Left ventricle myocardium inferior (tissue), 1 donor: ENCODE results near the gene MYO5C. TPM values are rescaled to one million over a fixed set of nuclear protein-coding genes. Genes with fewer than 3 reads are reported as not detected.

Experiments used
- DNase-seq: peaks from one replicate; pipeline ENCODE4 v3.0.0-alpha.2; 2020
- H3K27ac ChIP-seq: fragments of 200-600 bp; replicated peaks from 2 replicates; pipeline ENCODE4 v1.8.0; 2021
- H3K27me3 ChIP-seq: fragments of 200-600 bp; 2 replicates; pipeline ENCODE4 v1.8.0; 2021; ENCODE audit warnings: low read depth
- H3K36me3 ChIP-seq: fragments of 200-600 bp; 2 replicates; pipeline ENCODE4 v1.8.0; 2021
- H3K4me1 ChIP-seq: fragments of 200-600 bp; 2 replicates; pipeline ENCODE4 v1.8.0; 2021
- H3K4me3 ChIP-seq: fragments of 200-600 bp; 2 replicates; pipeline ENCODE4 v1.8.0; 2021; ENCODE audit warnings: mild to moderate bottlenecking, moderate library complexity
- H3K9me3 ChIP-seq: fragments of 200-600 bp; replicated peaks from 2 replicates; pipeline ENCODE4 v1.8.0; 2021
- CTCF ChIP-seq: fragments of 200-600 bp; IDR thresholded peaks from 2 replicates; pipeline ENCODE4 v1.8.0; 2021; ENCODE audit warnings: antibody characterized with exemption, mild to moderate bottlenecking, borderline replicate concordance
- intact Hi-C: fragments of 100-400 bp; cut with micrococcal nuclease; formaldehyde crosslinking; loops from one replicate; pipeline ENCODE4 v1.11.0; 2022
- total RNA-seq: library from RNA; stranded (reverse); fragmentation: NEBNext Ultra II Directional; extraction: Animal tissue kit (Norgen Biotek cat#: 25700); gene quantifications from one replicate; pipeline ENCODE4 v1.2.1, GENCODE V29; 2021
- donor health status: DM: no; HTN: yes; CAD: no; lungs with severe emphysema.

The MYO5C gene
- total RNA-seq, 1 donor from 2014 or later: 2.9 TPM

- H3K36me3 ChIP-seq: peaks cover 59% of the 10 kb centered on the region
- DNase-seq: no peak
- intact Hi-C loops: no loop called here
- TF ChIP-seq CTCF: no peak
- no peak overlapping the region for H3K27ac ChIP-seq
- peaks cover 8% of the 10 kb centered on the region for H3K4me1 ChIP-seq
- H3K4me3 ChIP-seq: no peak overlapping the region
- H3K9me3 ChIP-seq: no peaks in the 10 kb centered on the region
- no peaks in the 10 kb centered on the region for H3K27me3 ChIP-seq
Observed at GRCh38 chr15:52317688-52318087, 22.1 kb upstream of the MYO5C start.

- intact Hi-C loops: no loop called here
- Histone ChIP-seq H3K27me3 (no peaks in the 10 kb centered on the region), H3K4me3 (no peak overlapping the region), H3K4me1 (peaks cover 8% of the 10 kb centered on the region), H3K9me3 (no peaks in the 10 kb centered on the region), H3K27ac (no peak overlapping the region), H3K36me3 (peaks cover 64% of the 10 kb centered on the region)
- DNase-seq: no peak
- no peak for TF ChIP-seq CTCF
Observed at GRCh38 chr15:52317022-52317421, 21.4 kb upstream of the MYO5C start.

- Histone ChIP-seq H3K4me3 (no peak overlapping the region), H3K36me3 (peaks cover 14% of the 10 kb centered on the region)
- intact Hi-C loops: loop anchor here (10.0 kb wide), 1 partner anchor 224 kb away; no protein-coding TSS in a partner anchor
Observed at GRCh38 chr15:52309154-52309548, 13.5 kb upstream of the MYO5C start.

GRCh38 chr15:52308446-52309153, 13.0 kb upstream of the MYO5C start:
- no peak for DNase-seq
- intact Hi-C loops: loop anchor here (10.0 kb wide), 1 partner anchor 224 kb away; no protein-coding TSS in a partner anchor
- Histone ChIP-seq H3K36me3 (peaks cover 14% of the 10 kb centered on the region), H3K27ac (no peak overlapping the region), H3K27me3 (no peaks in the 10 kb centered on the region), H3K9me3 (no peaks in the 10 kb centered on the region), H3K4me3 (no peak overlapping the region), H3K4me1 (peaks cover 12% of the 10 kb centered on the region)
- no peak for TF ChIP-seq CTCF

More at GRCh38 chr15:52309154-52309548, 13.5 kb upstream of the MYO5C start:
- no peak for TF ChIP-seq CTCF
- peaks cover 12% of the 10 kb centered on the region for H3K4me1 ChIP-seq
- H3K27me3 ChIP-seq: no peaks in the 10 kb centered on the region
- no peak for DNase-seq
- H3K9me3 ChIP-seq: no peaks in the 10 kb centered on the region
- no peak overlapping the region for H3K27ac ChIP-seq

- Histone ChIP-seq H3K36me3 (peaks cover 7% of the 10 kb centered on the region), H3K27ac (no peak overlapping the region), H3K4me3 (no peak overlapping the region), H3K27me3 (no peaks in the 10 kb centered on the region), H3K4me1 (peaks cover 12% of the 10 kb centered on the region), H3K9me3 (no peaks in the 10 kb centered on the region)
- intact Hi-C loops: loop anchor here (10.0 kb wide), 1 partner anchor 223 kb away; no protein-coding TSS in a partner anchor
- no peak for TF ChIP-seq CTCF
- no peak for DNase-seq
Observed at GRCh38 chr15:52307847-52308246, 12.2 kb upstream of the MYO5C start.
